Muscle layer of colon (tissue), 2 donors: ENCODE results near the gene ENTR1.

Experiments used
- H3K27ac ChIP-seq: one replicate; pipeline ENCODE4 v1.7.0; 2013; ENCODE audit warnings: low read depth, mild to moderate bottlenecking, low read length, moderate library complexity
- H3K27me3 ChIP-seq, 2 donors: one replicate each; pipeline ENCODE4 v1.7.0; 2013; ENCODE audit warnings: low read length in 2 of 2, mild to moderate bottlenecking in 2 of 2; ENCODE audit not compliant: insufficient read depth in 2 of 2, control insufficient read depth in 1 of 2
- H3K36me3 ChIP-seq: one replicate; pipeline ENCODE4 v1.7.0; 2013; ENCODE audit warnings: mild to moderate bottlenecking, low read length; ENCODE audit not compliant: insufficient read depth
- H3K4me1 ChIP-seq: one replicate; pipeline ENCODE4 v1.7.0; 2013; ENCODE audit warnings: mild to moderate bottlenecking, low read length; ENCODE audit not compliant: insufficient read depth
- H3K4me3 ChIP-seq, 2 donors: one replicate each; pipeline ENCODE4 v1.7.0; 2013; ENCODE audit warnings: low read length in 2 of 2, low read depth in 1 of 2, mild to moderate bottlenecking in 1 of 2, moderate library complexity in 1 of 2
- H3K9ac ChIP-seq: one replicate; pipeline ENCODE4 v1.7.0; 2013; ENCODE audit warnings: low read length
- H3K9me3 ChIP-seq: one replicate; pipeline ENCODE4 v1.7.0; 2013; ENCODE audit warnings: mild to moderate bottlenecking, low read length
- donor health status: abdominal sarcoma.
- donor health status: Adenocarcinoma of cecum.

ENTR1 gene

GRCh38 chr9:136370037-136370436 is 40.4 kb downstream of the ENTR1 start:
- Histone ChIP-seq H3K4me3 (no peak overlapping the region), H3K9ac (no peak overlapping the region), H3K27ac (no peak overlapping the region), H3K27me3 (no peaks in the 10 kb centered on the region), H3K36me3 (no peaks in the 10 kb centered on the region), H3K9me3 (no peaks in the 10 kb centered on the region), H3K4me1 (no peaks in the 10 kb centered on the region)

DNA sequence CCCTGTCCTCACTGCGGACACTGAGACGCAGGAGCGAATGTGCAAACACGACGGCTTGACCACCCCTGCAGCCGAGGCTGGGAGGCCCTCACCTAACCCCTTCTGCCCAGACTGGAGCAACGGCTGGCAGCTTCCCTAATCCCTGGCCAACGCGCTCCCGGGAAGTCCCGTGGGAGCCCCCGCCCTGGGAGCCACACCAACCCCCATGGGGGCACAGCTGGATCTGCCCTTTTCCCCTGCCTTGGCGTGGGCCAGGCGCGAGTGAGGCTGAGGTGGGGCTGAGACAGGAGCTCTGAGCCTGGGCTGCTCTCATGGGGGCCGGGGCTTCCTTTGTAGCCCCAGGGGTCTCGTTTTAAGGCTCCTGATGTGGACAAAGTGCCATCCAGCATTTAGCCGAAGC is 42.2 kb downstream of the ENTR1 start:
- Histone ChIP-seq H3K36me3 (no peaks in the 10 kb centered on the region), H3K9me3 (no peaks in the 10 kb centered on the region), H3K27me3 (no peaks in the 10 kb centered on the region), H3K4me3 (no peak overlapping the region), H3K9ac (no peak overlapping the region), H3K4me1 (peaks cover 9% of the 10 kb centered on the region), H3K27ac (no peak overlapping the region)

DNA sequence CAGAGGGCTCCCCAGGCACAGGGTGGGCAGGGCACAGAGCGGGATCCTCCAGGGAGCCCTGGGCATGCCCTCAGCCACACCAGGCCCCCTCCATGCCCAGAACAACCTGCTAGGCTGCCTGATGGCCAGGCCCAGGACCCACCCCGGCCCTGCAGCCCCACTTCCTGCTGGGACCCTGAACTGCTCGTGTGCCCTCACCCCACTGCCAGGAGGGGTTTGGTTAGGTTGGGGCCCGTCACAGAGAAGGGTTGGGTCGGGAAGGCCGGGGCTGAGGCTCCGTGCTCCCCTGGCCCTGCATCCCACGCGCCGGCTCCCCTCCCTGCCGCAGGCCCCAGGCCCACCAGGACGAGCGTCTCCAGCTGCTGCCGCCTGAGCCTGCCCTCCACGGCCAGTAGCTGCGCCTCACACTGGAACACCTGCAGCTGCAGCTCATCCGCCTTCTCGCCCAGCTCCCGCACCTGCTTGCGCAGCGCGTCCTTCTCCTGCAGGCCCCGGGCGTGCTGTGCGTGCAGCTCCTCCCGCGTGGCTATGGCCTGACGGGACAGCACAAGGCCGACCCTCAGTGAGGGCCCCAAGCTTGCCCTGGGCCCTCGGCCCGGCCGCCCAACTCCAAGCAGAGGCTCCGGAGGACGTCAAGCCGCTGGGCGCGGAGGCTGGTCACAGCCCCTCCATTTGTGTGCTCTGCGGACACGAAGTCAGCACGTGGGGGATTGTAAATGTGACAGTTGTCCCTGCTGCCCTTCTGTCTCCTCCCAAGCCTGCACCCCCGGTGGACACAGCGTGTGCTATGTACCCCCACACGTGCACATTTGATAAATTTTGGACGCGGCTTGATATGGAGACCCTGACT is 42.9 kb downstream of the ENTR1 start:
- Histone ChIP-seq H3K9me3 (no peaks in the 10 kb centered on the region), H3K4me3 (no peak overlapping the region), H3K4me1 (peaks cover 13% of the 10 kb centered on the region), H3K27me3 (no peaks in the 10 kb centered on the region), H3K9ac (no peak overlapping the region), H3K36me3 (no peaks in the 10 kb centered on the region), H3K27ac (no peak overlapping the region)

DNA sequence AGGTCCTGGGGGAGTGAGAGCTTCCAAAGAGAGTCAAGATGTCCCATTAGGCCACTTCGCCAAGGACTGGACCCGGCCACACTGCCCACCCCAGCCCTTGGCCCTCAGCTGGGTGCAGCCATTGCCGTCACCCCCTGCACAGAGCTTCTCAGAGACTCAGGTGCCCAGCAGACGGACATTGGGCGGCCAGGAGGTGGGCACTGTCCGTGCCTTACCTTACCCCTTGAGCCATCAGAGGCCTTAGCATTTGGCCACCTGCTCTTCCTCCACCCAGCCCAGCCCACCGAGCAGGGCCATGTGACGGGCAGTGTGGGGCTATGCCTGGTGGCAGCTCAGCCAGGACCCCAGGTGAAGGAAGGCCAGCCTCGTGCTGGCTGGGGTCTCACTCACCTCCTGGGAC is 43.6 kb downstream of the ENTR1 start:
- no peak overlapping the region for H3K4me3 ChIP-seq
- H3K36me3 ChIP-seq: no peaks in the 10 kb centered on the region
- H3K4me1 ChIP-seq: peaks cover 20% of the 10 kb centered on the region
- no peak overlapping the region for H3K9ac ChIP-seq
- no peaks in the 10 kb centered on the region for H3K9me3 ChIP-seq
- no peak overlapping the region for H3K27ac ChIP-seq
- H3K27me3 ChIP-seq: no peaks in the 10 kb centered on the region

GRCh38 chr9:136365775-136366222 is 44.6 kb downstream of the ENTR1 start:
- H3K27me3 ChIP-seq: no peaks in the 10 kb centered on the region
- peaks cover 30% of the 10 kb centered on the region for H3K4me1 ChIP-seq
- no peak overlapping the region for H3K27ac ChIP-seq
- H3K9me3 ChIP-seq: no peaks in the 10 kb centered on the region
- no peaks in the 10 kb centered on the region for H3K36me3 ChIP-seq
- H3K4me3 ChIP-seq: no peak overlapping the region
- H3K9ac ChIP-seq: no peak overlapping the region

GRCh38 chr9:136364942-136365774 is 45.3 kb downstream of the ENTR1 start:
- H3K27me3 ChIP-seq: no peaks in the 10 kb centered on the region
- H3K27ac ChIP-seq: no peak overlapping the region
- H3K4me3 ChIP-seq: no peak overlapping the region
- peaks cover 32% of the 10 kb centered on the region for H3K4me1 ChIP-seq
- H3K9ac ChIP-seq: no peak overlapping the region
- H3K36me3 ChIP-seq: no peaks in the 10 kb centered on the region
- H3K9me3 ChIP-seq: no peaks in the 10 kb centered on the region

- H3K27me3 ChIP-seq: no peaks in the 10 kb centered on the region
- peaks cover 32% of the 10 kb centered on the region for H3K4me1 ChIP-seq
- H3K9ac ChIP-seq: no peak overlapping the region
- H3K27ac ChIP-seq: no peak overlapping the region
- H3K4me3 ChIP-seq: peak overlapping the region in 1 of 2 donors; percentile 55
- no peaks in the 10 kb centered on the region for H3K36me3 ChIP-seq
- H3K9me3 ChIP-seq: no peaks in the 10 kb centered on the region
These were observed 46.3 kb downstream of the ENTR1 start for GRCh38 chr9:136363949-136364748.

DNA sequence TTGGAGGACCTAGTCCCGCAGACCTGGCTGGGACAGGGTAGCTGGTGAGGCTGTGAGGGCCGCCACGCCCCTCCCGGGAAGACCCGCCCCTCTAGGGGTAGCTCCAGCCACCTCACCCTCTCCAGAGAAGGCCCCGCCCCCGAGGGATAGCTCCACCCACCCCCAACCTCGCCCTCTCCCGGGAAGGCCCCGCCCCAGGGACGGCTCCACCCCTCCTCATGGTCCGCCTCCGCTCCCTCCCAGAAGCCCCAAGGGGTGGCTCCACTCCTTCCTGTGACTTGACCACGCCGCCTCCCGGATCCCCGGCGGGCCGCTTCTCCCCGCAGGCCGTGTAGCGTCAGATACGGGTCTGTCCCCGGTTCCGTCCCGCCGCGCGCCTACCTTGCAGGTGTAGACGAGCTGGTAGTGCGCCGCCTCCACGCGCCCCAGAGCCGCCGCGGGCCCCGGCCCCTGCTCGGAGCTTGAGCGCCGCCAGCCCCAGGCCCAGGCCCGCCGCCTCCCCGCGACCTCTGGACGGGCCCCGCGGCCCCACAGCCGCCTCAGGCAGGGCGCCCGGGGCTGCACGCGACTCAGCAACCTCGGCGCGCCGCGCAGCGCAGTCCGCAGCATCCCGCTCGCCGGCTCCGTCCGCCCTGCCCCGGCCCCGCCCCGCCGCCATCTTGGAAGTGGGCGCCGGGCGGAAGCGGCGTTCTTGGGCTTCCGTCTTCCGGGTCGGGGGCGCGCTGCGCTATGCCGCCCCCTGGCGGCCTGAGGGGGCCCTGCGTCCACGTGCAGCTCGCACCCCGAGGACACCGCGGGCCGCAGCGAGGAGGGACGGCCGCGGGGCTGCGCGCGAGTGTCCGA is 47.1 kb downstream of the ENTR1 start, which contains the start of gene DNLZ:
Gene DNLZ (minus strand): TSS at position 639 of the 843 bp plus-strand sequence. CDS start 30 bp downstream, at position 609.
- no peaks in the 10 kb centered on the region for H3K36me3 ChIP-seq
- H3K27me3 ChIP-seq: no peaks in the 10 kb centered on the region
- H3K9me3 ChIP-seq: no peaks in the 10 kb centered on the region
- peak within 1 kb of the TSS; percentile 39 to 55 for H3K4me3 ChIP-seq
- H3K27ac ChIP-seq: peak within 1 kb of the TSS; percentile 90
- peaks cover 32% of the 10 kb centered on the region for H3K4me1 ChIP-seq
- peak within 1 kb of the TSS; percentile 9 for H3K9ac ChIP-seq

- no peaks in the 10 kb centered on the region for H3K36me3 ChIP-seq
- peak overlapping the region in 1 of 2 donors; percentile 6 for H3K4me3 ChIP-seq
- H3K27me3 ChIP-seq: no peaks in the 10 kb centered on the region
- peak overlapping the region; percentile 9 for H3K9ac ChIP-seq
- peaks cover 32% of the 10 kb centered on the region for H3K4me1 ChIP-seq
- H3K9me3 ChIP-seq: no peaks in the 10 kb centered on the region
- H3K27ac ChIP-seq: peak overlapping the region; percentile 90
These were observed 48.0 kb downstream of the ENTR1 start for GRCh38 chr9:136362450-136362784.

GRCh38 chr9:136361754-136362449 is 48.5 kb downstream of the ENTR1 start:
- Histone ChIP-seq H3K9ac (peak overlapping the region; percentile 9), H3K4me1 (peaks cover 32% of the 10 kb centered on the region), H3K4me3 (peak overlapping the region in 1 of 2 donors; percentile 6), H3K36me3 (no peaks in the 10 kb centered on the region), H3K27ac (peak overlapping the region; percentile 90), H3K9me3 (no peaks in the 10 kb centered on the region), H3K27me3 (no peaks in the 10 kb centered on the region)
